SU-DHL-6 (cell line): Measurements from ENCODE around the gene WNT3.

Experiments
- H2AFZ ChIP-seq: fragments of 200-600 bp; sonication (generic); 2 replicates; pipeline ENCODE4 v1.6.1; 2014; ENCODE audit warnings: low read depth, mild to moderate bottlenecking, moderate library complexity, mixed read lengths, antibody characterized with exemption, low read length; ENCODE audit not compliant: severe bottlenecking
- H3F3A ChIP-seq: fragments of 200-600 bp; shearing (Covaris generic); 2 replicates; pipeline ENCODE4 v1.6.0; 2016; ENCODE audit warnings: antibody characterized with exemption, mild to moderate bottlenecking; ENCODE audit not compliant: insufficient read depth
- H3K27ac ChIP-seq: fragments of 200-600 bp; sonication (generic); 2 replicates; pipeline ENCODE4 v1.5.1; 2016; ENCODE audit warnings: low read depth, mild to moderate bottlenecking, low read length, moderate library complexity, mixed read lengths
- H3K27me3 ChIP-seq: fragments of 200-600 bp; sonication (generic), shearing (Covaris generic); 2 replicates; pipeline ENCODE4 v1.6.0; 2014; ENCODE audit warnings: mild to moderate bottlenecking, low read length
- H3K36me3 ChIP-seq: fragments of 200-600 bp; sonication (generic); 2 replicates; pipeline ENCODE4 v1.6.1; 2014; ENCODE audit warnings: mild to moderate bottlenecking, low read length, mixed read lengths
- H3K4me2 ChIP-seq: fragments of 300-600, 200-600 bp; shearing (Covaris generic), sonication (generic); 2 replicates; pipeline ENCODE4 v1.6.0; 2014; ENCODE audit warnings: low read length, low read depth, mild to moderate bottlenecking; ENCODE audit not compliant: poor library complexity, severe bottlenecking
- H3K4me3 ChIP-seq: fragments of 200-600 bp; sonication (generic); 2 replicates; pipeline ENCODE4 v1.5.1; 2014; ENCODE audit warnings: antibody characterized with exemption, low read length, mild to moderate bottlenecking, mixed read lengths; ENCODE audit not compliant: insufficient read depth, poor library complexity, severe bottlenecking
- H3K79me2 ChIP-seq: fragments of 200-600 bp; sonication (generic); 2 replicates; pipeline ENCODE4 v1.6.1; 2014; ENCODE audit warnings: mild to moderate bottlenecking, low read length, moderate library complexity; ENCODE audit not compliant: insufficient read depth
- H3K9ac ChIP-seq: fragments of 200-600 bp; sonication (generic); 2 replicates; pipeline ENCODE4 v1.7.0; 2014; ENCODE audit warnings: mild to moderate bottlenecking, low read length
- H3K9me2 ChIP-seq: fragments of 200-600 bp; sonication (generic); replicated peaks from 2 replicates; pipeline ENCODE4 v1.6.1; 2014; ENCODE audit warnings: low read length; ENCODE audit not compliant: insufficient read depth
- H3K9me3 ChIP-seq: fragments of 200-600 bp; sonication (generic); 2 replicates; pipeline ENCODE4 v1.6.1; 2014; ENCODE audit warnings: low read length, mixed read lengths; ENCODE audit not compliant: insufficient read depth
- H4K20me1 ChIP-seq: fragments of 200-600 bp; sonication (generic); 2 replicates; pipeline ENCODE4 v1.6.1; 2014; ENCODE audit warnings: low read depth, mild to moderate bottlenecking, antibody characterized with exemption, low read length, moderate library complexity, mixed read lengths
- EZH2phosphoT487 ChIP-seq: fragments of 200-600 bp; sonication (generic), shearing (Covaris generic); conservative IDR thresholded peaks from 2 replicates; pipeline ENCODE4 v1.6.1; 2018; ENCODE audit warnings: mild to moderate bottlenecking, antibody characterized with exemption, low read length, moderate library complexity, mixed read lengths
- TF ChIP-seq, protein P1 (sequence below): fragments of 200-600 bp; sonication (generic); IDR thresholded peaks from one replicate; pipeline ENCODE4 v1.5.1; 2017; ENCODE audit warnings: antibody characterized with exemption, mild to moderate bottlenecking, low read length, moderate library complexity; ENCODE audit not compliant: insufficient read depth, poor library complexity, severe bottlenecking

Gene WNT3, protein sequence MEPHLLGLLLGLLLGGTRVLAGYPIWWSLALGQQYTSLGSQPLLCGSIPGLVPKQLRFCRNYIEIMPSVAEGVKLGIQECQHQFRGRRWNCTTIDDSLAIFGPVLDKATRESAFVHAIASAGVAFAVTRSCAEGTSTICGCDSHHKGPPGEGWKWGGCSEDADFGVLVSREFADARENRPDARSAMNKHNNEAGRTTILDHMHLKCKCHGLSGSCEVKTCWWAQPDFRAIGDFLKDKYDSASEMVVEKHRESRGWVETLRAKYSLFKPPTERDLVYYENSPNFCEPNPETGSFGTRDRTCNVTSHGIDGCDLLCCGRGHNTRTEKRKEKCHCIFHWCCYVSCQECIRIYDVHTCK

DNA sequence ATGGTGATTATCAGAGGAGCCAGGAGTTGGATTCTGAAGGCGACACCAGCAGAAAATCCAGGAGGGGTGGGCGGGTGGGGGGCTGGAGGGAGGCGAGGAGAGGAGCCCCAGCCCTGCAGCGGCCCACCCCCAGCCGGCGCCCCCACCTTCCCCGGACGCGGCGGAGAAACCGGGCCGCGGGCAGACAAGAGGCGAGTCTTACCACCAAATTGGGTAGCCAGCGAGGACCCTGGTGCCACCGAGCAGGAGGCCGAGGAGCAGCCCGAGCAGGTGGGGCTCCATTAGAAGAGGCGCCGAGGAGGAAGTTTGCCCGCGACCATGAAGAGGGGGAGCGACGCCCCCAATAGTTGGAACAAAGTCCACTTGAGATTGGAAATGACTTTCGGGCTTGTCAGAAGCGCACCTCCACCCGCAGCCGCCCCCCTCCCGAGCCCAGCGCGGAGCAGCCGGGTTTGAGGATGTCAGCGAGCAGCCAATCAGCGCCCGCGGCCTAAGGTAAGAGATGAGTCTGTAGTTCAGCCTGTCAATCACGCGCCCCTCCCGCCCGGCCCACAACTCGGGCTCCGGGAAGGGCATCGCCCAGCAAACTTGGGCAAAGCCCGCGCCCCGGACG, at the start of gene WNT3:
Gene WNT3 (minus strand): TSS at position 377 of the 613 bp plus-strand sequence. CDS start 95 bp downstream, at position 282.
- Histone ChIP-seq H3K9me3 (no peaks in the 10 kb centered on the region), H2AFZ (no peak within 1 kb of the TSS), H3K27ac (no peak within 1 kb of the TSS), H3K79me2 (no peaks in the 10 kb centered on the region), H3K4me3 (peak within 1 kb of the TSS; percentile 29), H3F3A (no peaks in the 10 kb centered on the region), H3K4me2 (peak within 1 kb of the TSS; percentile 34), H4K20me1 (no peaks in the 10 kb centered on the region), H3K9me2 (no peaks in the 10 kb centered on the region), H3K9ac (no peak within 1 kb of the TSS), H3K27me3 (0 out of 2 replicates have a peak, but pooled peaks cover 3% of the 10 kb centered on the region), H3K36me3 (no peaks in the 10 kb centered on the region)
- TF ChIP-seq, protein P1, sequence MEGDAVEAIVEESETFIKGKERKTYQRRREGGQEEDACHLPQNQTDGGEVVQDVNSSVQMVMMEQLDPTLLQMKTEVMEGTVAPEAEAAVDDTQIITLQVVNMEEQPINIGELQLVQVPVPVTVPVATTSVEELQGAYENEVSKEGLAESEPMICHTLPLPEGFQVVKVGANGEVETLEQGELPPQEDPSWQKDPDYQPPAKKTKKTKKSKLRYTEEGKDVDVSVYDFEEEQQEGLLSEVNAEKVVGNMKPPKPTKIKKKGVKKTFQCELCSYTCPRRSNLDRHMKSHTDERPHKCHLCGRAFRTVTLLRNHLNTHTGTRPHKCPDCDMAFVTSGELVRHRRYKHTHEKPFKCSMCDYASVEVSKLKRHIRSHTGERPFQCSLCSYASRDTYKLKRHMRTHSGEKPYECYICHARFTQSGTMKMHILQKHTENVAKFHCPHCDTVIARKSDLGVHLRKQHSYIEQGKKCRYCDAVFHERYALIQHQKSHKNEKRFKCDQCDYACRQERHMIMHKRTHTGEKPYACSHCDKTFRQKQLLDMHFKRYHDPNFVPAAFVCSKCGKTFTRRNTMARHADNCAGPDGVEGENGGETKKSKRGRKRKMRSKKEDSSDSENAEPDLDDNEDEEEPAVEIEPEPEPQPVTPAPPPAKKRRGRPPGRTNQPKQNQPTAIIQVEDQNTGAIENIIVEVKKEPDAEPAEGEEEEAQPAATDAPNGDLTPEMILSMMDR: no peak
- TF ChIP-seq EZH2phosphoT487: no peak

GRCh38 chr17:46866747-46867146, 48.3 kb upstream of the WNT3 start:
- Histone ChIP-seq H3K79me2 (no peaks in the 10 kb centered on the region), H2AFZ (no peak overlapping the region), H3K9me2 (no peaks in the 10 kb centered on the region), H3K4me2 (no peak overlapping the region), H3K9ac (no peak overlapping the region), H3K27me3 (no peaks in the 10 kb centered on the region), H3K27ac (no peak overlapping the region), H4K20me1 (no peaks in the 10 kb centered on the region), H3F3A (no peaks in the 10 kb centered on the region), H3K36me3 (no peaks in the 10 kb centered on the region), H3K9me3 (no peaks in the 10 kb centered on the region), H3K4me3 (no peak overlapping the region)
- TF ChIP-seq, protein P1: no peak
- no peak for TF ChIP-seq EZH2phosphoT487

DNA sequence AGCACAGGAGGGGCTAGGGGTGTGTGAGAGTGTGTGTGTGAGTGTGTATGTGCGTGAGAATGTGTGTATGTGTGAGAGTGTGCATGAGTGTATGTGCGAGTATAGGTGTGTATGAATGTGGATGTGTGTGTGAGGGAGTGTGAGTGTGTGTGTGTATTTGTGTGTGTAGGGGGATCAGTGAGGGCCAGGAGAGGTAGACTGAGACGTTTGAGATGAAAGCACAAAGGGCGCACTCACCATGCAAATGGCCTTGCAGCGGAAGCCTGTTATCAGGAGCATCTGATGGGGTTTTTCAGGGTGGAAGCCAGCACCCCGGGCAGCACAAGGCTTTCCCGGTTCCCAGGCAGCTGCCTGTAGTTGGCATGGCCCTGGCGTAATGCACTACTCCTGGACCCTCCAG, 47.8 kb upstream of the WNT3 start:
- Histone ChIP-seq H3K79me2 (no peaks in the 10 kb centered on the region), H3K4me2 (no peak overlapping the region)
- no peak for TF ChIP-seq EZH2phosphoT487
- TF ChIP-seq, protein P1: no peak

More for the DNA sequence above, 47.8 kb upstream of the WNT3 start:
- H4K20me1 ChIP-seq: no peaks in the 10 kb centered on the region
- H3K36me3 ChIP-seq: no peaks in the 10 kb centered on the region
- H3F3A ChIP-seq: no peaks in the 10 kb centered on the region
- no peak overlapping the region for H2AFZ ChIP-seq
- H3K9me3 ChIP-seq: no peaks in the 10 kb centered on the region
- H3K4me3 ChIP-seq: no peak overlapping the region
- H3K27me3 ChIP-seq: no peaks in the 10 kb centered on the region
- H3K9ac ChIP-seq: no peak overlapping the region
- H3K27ac ChIP-seq: no peak overlapping the region
- H3K9me2 ChIP-seq: no peaks in the 10 kb centered on the region
